Peyer's patch (tissue), 4 donors: Measurements from ENCODE around the gene USF2.

Source experiments
- CTCF ChIP-seq, 6 experiments: fragments of 450-650 bp in 4 of 6; fragments of 200-600 bp in 2 of 6; sonication (generic) in 1 of 6; IDR thresholded peaks; one replicate each; pipeline ENCODE4 v1.5.1; 2017 to 2019; ENCODE audit warnings: antibody characterized with exemption in 6 of 6, mild to moderate bottlenecking in 3 of 6, moderate library complexity in 1 of 6
- POLR2A ChIP-seq, 2 donors: fragments of 450-650 bp; IDR thresholded peaks; one replicate each; pipeline ENCODE4 v1.5.1; 2017; ENCODE audit warnings: antibody characterized with exemption in 2 of 2, mild to moderate bottlenecking in 2 of 2, moderate library complexity in 2 of 2

- TF ChIP-seq CTCF (IDR thresholded peaks at IDR 0.05) (no peak), POLR2A (IDR thresholded peaks at IDR 0.05) (no peak)
These were observed 33.7 kb downstream of the USF2 start for GRCh38 chr19:35302446-35302845.
